Stimulated activated naive CD8-positive, alpha-beta T cell treated with anti-CD3 and anti-CD28 coated beads, Interleukin-15, Interleukin-2, amounts not matched to agents 100 U/mL and 50 U/mL, for 24 hours (primary cell): ENCODE data around the gene BCAR3.
"Not testable (repeated sequence)": the region's sequence is repeated elsewhere in the genome, so short reads cannot be mapped to it uniquely, and the experiment has no call there.

ENCODE experiments used
- ATAC-seq: fragments of 150-1000 bp; cut with Tn5 transposase; one replicate; pipeline ENCODE4 v1.10.0; 2021
- DNase-seq: peaks from one replicate; pipeline ENCODE4 v3.0.0; 2021

BCAR3 gene

GRCh38 chr1:93576746-93577145 is 104.9 kb downstream of the BCAR3 start:
- ATAC-seq (no peak), DNase-seq (no peak)

GRCh38 chr1:93576346-93576745 is 105.3 kb downstream of the BCAR3 start:
- ATAC-seq (no peak), DNase-seq (no peak)

- DNase-seq, result no peak
- ATAC-seq, result no peak
Observed at GRCh38 chr1:93575621-93576284, 105.9 kb downstream of the BCAR3 start.

- ATAC-seq, result no peak
- DNase-seq, result no peak
Observed at GRCh38 chr1:93574991-93575390, 106.6 kb downstream of the BCAR3 start.

GRCh38 chr1:93574511-93574910 is 107.1 kb downstream of the BCAR3 start:
- DNase-seq (no peak), ATAC-seq (no peak)

- DNase-seq (no peak), ATAC-seq (no peak)
Observed at GRCh38 chr1:93573940-93574469, 107.6 kb downstream of the BCAR3 start.

- DNase-seq (no peak), ATAC-seq (no peak)
Observed at GRCh38 chr1:93571623-93572310, 109.9 kb downstream of the BCAR3 start.

GRCh38 chr1:93569489-93569888 is 112.1 kb downstream of the BCAR3 start:
- no peak for ATAC-seq
- no peak for DNase-seq

- no peak for DNase-seq
- ATAC-seq, result peak; percentile 59
Observed at GRCh38 chr1:93567255-93567918, 114.2 kb downstream of the BCAR3 start.

GRCh38 chr1:93566227-93566626 is 115.4 kb downstream of the BCAR3 start:
- DNase-seq (no peak), ATAC-seq (no peak)

GRCh38 chr1:93565496-93566206 is 116.0 kb downstream of the BCAR3 start:
- no peak for DNase-seq
- no peak for ATAC-seq

GRCh38 chr1:93559695-93560094 is 121.9 kb downstream of the BCAR3 start:
- DNase-seq (no peak), ATAC-seq (no peak)

- DNase-seq (no peak), ATAC-seq (no peak)
Observed at GRCh38 chr1:93559045-93559444, 122.6 kb downstream of the BCAR3 start.

GRCh38 chr1:93556291-93556690 is 125.3 kb downstream of the BCAR3 start:
- ATAC-seq (no peak), DNase-seq (no peak)

- no peak for ATAC-seq
- no peak for DNase-seq
Observed at GRCh38 chr1:93554883-93555872, 126.5 kb downstream of the BCAR3 start.

GRCh38 chr1:93553886-93554490 is 127.6 kb downstream of the BCAR3 start:
- ATAC-seq, DNase-seq: not testable (repeated sequence)

- no peak for ATAC-seq
- no peak for DNase-seq
Observed at GRCh38 chr1:93552741-93553455, 128.7 kb downstream of the BCAR3 start.

- no peak for DNase-seq
- no peak for ATAC-seq
Observed at GRCh38 chr1:93549811-93550210, 131.8 kb downstream of the BCAR3 start.

- DNase-seq (no peak), ATAC-seq (no peak)
Observed at GRCh38 chr1:93549131-93549530, 132.5 kb downstream of the BCAR3 start.
